ENCODE results near the gene ETV3L. TPM values are rescaled to one million over a fixed set of nuclear protein-coding genes. Genes with fewer than 3 reads are reported as not detected.

ETV3L gene
- total RNA-seq, 1 experiment from 2014 or later = not detected

DNA sequence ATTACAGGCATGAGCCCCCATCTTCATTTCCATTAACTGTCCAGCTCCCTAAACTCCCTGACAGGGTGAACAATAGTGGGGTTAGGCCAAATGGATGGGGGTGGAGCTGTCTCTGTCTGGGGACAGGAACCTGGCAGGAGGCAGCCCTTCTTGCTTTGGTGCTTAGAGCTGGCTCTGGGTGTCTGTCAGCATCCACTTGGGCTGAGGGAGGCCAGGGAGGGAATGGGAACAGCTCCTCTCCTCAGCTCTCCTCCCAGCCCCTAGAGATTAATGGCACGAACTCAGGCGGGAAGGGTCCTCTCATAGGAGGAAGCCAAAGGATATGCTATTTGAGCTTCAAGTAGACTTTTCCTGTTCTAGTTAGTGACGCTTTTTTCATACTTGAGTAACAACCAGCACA, 11.1 kb upstream of the ETV3L start:
- H3K9me3 ChIP-seq (ENCODE audit: control insufficient read depth in 1 of 2, insufficient read depth in 1 of 2, low read depth in 1 of 2, low read length in 2 of 2) = no peaks in the 10 kb centered on the region
- no peak overlapping the region for H3K4me2 ChIP-seq (ENCODE audit: low read length)
- H3K9me2 ChIP-seq (ENCODE audit: insufficient read depth) = no peaks in the 10 kb centered on the region
- H3K36me3 ChIP-seq (ENCODE audit: control insufficient read depth in 1 of 2, insufficient read depth in 2 of 2, low read length in 2 of 2) = no peaks in the 10 kb centered on the region
- H3K4me3 ChIP-seq (replicated peaks in 1 of 2; ENCODE audit: low read depth in 1 of 2, low read length in 2 of 2) = no peak overlapping the region
- no peaks in the 10 kb centered on the region for H4K20me1 ChIP-seq (ENCODE audit: insufficient read depth)
- ATAC-seq (no peak), DNase-seq (ENCODE audit: low read depth, low spot score) (no peak)
- intact Hi-C loops (cut with micrococcal nuclease) = no loop called here
- ChIA-PET POLR2A (no interaction called here), RAD21 (ENCODE audit: low non-redundant PET in 1 of 2, low total read pairs in 2 of 2, uncharacterized antibody in 2 of 2, unreplicated experiment in 2 of 2) (interaction anchor here in 1 of 2 experiments (0.8 kb wide), 1 partner anchor 21 kb away, joined by 3 read pairs; no protein-coding TSS in a partner anchor), CTCF (interaction anchor here (0.6 to 0.8 kb wide), 2 partner anchors 20 to 45 kb away, joined by 3 to 5 read pairs; no protein-coding TSS in a partner anchor)
- no TSS peak for BruUV-seq (replicated peaks)
- H2AFZ ChIP-seq (ENCODE audit: low read depth, low read length, poor library complexity, severe bottlenecking) = no peak overlapping the region
- H3K4me1 ChIP-seq (ENCODE audit: control insufficient read depth in 1 of 2, insufficient read depth in 2 of 2, low read length in 2 of 2) = peaks cover 0 to 10% of the 10 kb centered on the region in 2 experiments; a peak in 2 of 4 replicates
- H3K9ac ChIP-seq (ENCODE audit: low read length) = no peak overlapping the region
- H3K27ac ChIP-seq (ENCODE audit: low read depth, low read length) = no peak overlapping the region
- peaks cover 21% of the 10 kb centered on the region; the same call in 1 of the 2 replicates for H3K27me3 ChIP-seq (ENCODE audit: insufficient read depth, low read length)
- no peaks in the 10 kb centered on the region for H3K79me2 ChIP-seq (ENCODE audit: insufficient read depth, low read length)
- TF ChIP-seq, protein P1, sequence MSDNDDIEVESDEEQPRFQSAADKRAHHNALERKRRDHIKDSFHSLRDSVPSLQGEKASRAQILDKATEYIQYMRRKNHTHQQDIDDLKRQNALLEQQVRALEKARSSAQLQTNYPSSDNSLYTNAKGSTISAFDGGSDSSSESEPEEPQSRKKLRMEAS (IDR thresholded peaks at IDR 0.05) = no peak
- TF ChIP-seq CBX3 (IDR thresholded peaks at IDR 0.05; ENCODE audit: low read depth) (no peak), SP1 (IDR thresholded peaks at IDR 0.05; ENCODE audit: low read depth) (no peak), CEBPB (IDR thresholded peaks at IDR 0.05; ENCODE audit: low read depth) (no peak), JUND (IDR thresholded peaks at IDR 0.05) (no peak), POLR2A (IDR thresholded peaks at IDR 0.05; ENCODE audit: borderline replicate concordance, extremely low read depth, insufficient read depth, insufficient read length) (no peak), YY1 (IDR thresholded peaks at IDR 0.05; ENCODE audit: extremely low read depth, insufficient replicate concordance, low read depth, low read length) (no peak), RAD21 (IDR thresholded peaks at IDR 0.05; ENCODE audit: low read depth) (no peak), ZNF274 (IDR thresholded peaks at IDR 0.05; ENCODE audit: low read depth, low read length) (no peak), EZH2phosphoT487 (IDR thresholded peaks at IDR 0.05; ENCODE audit: borderline replicate concordance) (no peak), EZH2 (IDR thresholded peaks at IDR 0.05) (no peak), FOSL1 (IDR thresholded peaks at IDR 0.05; ENCODE audit: low read depth) (no peak), ELF1 (IDR thresholded peaks at IDR 0.05; ENCODE audit: borderline replicate concordance, low read depth) (no peak)
- TF ChIP-seq, protein P2, sequence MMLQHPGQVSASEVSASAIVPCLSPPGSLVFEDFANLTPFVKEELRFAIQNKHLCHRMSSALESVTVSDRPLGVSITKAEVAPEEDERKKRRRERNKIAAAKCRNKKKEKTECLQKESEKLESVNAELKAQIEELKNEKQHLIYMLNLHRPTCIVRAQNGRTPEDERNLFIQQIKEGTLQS (IDR thresholded peaks at IDR 0.05) = no peak
- TF ChIP-seq, protein P3, sequence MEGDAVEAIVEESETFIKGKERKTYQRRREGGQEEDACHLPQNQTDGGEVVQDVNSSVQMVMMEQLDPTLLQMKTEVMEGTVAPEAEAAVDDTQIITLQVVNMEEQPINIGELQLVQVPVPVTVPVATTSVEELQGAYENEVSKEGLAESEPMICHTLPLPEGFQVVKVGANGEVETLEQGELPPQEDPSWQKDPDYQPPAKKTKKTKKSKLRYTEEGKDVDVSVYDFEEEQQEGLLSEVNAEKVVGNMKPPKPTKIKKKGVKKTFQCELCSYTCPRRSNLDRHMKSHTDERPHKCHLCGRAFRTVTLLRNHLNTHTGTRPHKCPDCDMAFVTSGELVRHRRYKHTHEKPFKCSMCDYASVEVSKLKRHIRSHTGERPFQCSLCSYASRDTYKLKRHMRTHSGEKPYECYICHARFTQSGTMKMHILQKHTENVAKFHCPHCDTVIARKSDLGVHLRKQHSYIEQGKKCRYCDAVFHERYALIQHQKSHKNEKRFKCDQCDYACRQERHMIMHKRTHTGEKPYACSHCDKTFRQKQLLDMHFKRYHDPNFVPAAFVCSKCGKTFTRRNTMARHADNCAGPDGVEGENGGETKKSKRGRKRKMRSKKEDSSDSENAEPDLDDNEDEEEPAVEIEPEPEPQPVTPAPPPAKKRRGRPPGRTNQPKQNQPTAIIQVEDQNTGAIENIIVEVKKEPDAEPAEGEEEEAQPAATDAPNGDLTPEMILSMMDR (IDR thresholded peaks at IDR 0.05 in 2 of 3, conservative IDR thresholded peaks at IDR 0.05 in 1 of 3; ENCODE audit: borderline replicate concordance in 1 of 3, insufficient read depth in 1 of 3, low read depth in 2 of 3, low read length in 2 of 3) = no peak
- TF ChIP-seq, protein P4, sequence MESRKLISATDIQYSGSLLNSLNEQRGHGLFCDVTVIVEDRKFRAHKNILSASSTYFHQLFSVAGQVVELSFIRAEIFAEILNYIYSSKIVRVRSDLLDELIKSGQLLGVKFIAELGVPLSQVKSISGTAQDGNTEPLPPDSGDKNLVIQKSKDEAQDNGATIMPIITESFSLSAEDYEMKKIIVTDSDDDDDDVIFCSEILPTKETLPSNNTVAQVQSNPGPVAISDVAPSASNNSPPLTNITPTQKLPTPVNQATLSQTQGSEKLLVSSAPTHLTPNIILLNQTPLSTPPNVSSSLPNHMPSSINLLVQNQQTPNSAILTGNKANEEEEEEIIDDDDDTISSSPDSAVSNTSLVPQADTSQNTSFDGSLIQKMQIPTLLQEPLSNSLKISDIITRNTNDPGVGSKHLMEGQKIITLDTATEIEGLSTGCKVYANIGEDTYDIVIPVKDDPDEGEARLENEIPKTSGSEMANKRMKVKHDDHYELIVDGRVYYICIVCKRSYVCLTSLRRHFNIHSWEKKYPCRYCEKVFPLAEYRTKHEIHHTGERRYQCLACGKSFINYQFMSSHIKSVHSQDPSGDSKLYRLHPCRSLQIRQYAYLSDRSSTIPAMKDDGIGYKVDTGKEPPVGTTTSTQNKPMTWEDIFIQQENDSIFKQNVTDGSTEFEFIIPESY (IDR thresholded peaks at IDR 0.05; ENCODE audit: extremely low read depth, insufficient replicate concordance, low read length) = no peak
- TF ChIP-seq, protein P5, sequence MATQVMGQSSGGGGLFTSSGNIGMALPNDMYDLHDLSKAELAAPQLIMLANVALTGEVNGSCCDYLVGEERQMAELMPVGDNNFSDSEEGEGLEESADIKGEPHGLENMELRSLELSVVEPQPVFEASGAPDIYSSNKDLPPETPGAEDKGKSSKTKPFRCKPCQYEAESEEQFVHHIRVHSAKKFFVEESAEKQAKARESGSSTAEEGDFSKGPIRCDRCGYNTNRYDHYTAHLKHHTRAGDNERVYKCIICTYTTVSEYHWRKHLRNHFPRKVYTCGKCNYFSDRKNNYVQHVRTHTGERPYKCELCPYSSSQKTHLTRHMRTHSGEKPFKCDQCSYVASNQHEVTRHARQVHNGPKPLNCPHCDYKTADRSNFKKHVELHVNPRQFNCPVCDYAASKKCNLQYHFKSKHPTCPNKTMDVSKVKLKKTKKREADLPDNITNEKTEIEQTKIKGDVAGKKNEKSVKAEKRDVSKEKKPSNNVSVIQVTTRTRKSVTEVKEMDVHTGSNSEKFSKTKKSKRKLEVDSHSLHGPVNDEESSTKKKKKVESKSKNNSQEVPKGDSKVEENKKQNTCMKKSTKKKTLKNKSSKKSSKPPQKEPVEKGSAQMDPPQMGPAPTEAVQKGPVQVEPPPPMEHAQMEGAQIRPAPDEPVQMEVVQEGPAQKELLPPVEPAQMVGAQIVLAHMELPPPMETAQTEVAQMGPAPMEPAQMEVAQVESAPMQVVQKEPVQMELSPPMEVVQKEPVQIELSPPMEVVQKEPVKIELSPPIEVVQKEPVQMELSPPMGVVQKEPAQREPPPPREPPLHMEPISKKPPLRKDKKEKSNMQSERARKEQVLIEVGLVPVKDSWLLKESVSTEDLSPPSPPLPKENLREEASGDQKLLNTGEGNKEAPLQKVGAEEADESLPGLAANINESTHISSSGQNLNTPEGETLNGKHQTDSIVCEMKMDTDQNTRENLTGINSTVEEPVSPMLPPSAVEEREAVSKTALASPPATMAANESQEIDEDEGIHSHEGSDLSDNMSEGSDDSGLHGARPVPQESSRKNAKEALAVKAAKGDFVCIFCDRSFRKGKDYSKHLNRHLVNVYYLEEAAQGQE (IDR thresholded peaks at IDR 0.05; ENCODE audit: low read depth) = no peak

Measured in HCT116 (cell line).